Stimulated activated CD8-positive, alpha-beta memory T cell treated with anti-CD3 and anti-CD28 coated beads, Interleukin-4, amount 100 ng/mL, for 48 hours (primary cell): Measurements from ENCODE around the gene RB1.
"Not testable (repeated sequence)": the region's sequence is repeated elsewhere in the genome, so short reads cannot be mapped to it uniquely, and the experiment has no call there.

Source experiments
- DNase-seq: peaks from one replicate; pipeline ENCODE4 v3.0.0-alpha.2; 2020

The RB1 gene

GRCh38 chr13:48299591-48299990 lies 4.0 kb upstream of the RB1 start:
- no peak for DNase-seq

- DNase-seq = no peak
Measured at GRCh38 chr13:48302871-48303358, 636 bp upstream of the RB1 start.

- peak; percentile 44 for DNase-seq
Measured at GRCh38 chr13:48304143-48304876, 759 bp downstream of the RB1 start.

GRCh38 chr13:48311223-48311622 lies 7.7 kb downstream of the RB1 start:
- DNase-seq = no peak

- DNase-seq = no peak
Measured at GRCh38 chr13:48315969-48316650, 12.6 kb downstream of the RB1 start.

- no peak for DNase-seq
Measured at GRCh38 chr13:48316826-48317510, 13.4 kb downstream of the RB1 start.

- DNase-seq = peak; percentile 25
Measured at GRCh38 chr13:48317511-48318376, 14.2 kb downstream of the RB1 start.

- DNase-seq = no peak
Measured at GRCh38 chr13:48318377-48318811, 14.8 kb downstream of the RB1 start.

- peak; percentile 29 for DNase-seq
Measured at GRCh38 chr13:48318821-48319511, 15.4 kb downstream of the RB1 start.

- DNase-seq = peak; percentile 38
Measured at GRCh38 chr13:48319531-48320398, 16.2 kb downstream of the RB1 start.

GRCh38 chr13:48320399-48320790 lies 16.8 kb downstream of the RB1 start:
- DNase-seq = no peak

- DNase-seq = no peak
Measured at GRCh38 chr13:48320891-48321510, 17.4 kb downstream of the RB1 start.

- no peak for DNase-seq
Measured at GRCh38 chr13:48322294-48322693, 18.7 kb downstream of the RB1 start.

- no peak for DNase-seq
Measured at GRCh38 chr13:48333976-48334375, 30.4 kb downstream of the RB1 start.

- no peak for DNase-seq
Measured at GRCh38 chr13:48334534-48335127, 31.1 kb downstream of the RB1 start.

GRCh38 chr13:48339198-48339597 lies 35.6 kb downstream of the RB1 start:
- DNase-seq = not testable (repeated sequence)

- DNase-seq = no peak
Measured at GRCh38 chr13:48344264-48344663, 40.7 kb downstream of the RB1 start.

- no peak for DNase-seq
Measured at GRCh38 chr13:48346583-48346982, 43.0 kb downstream of the RB1 start.

- DNase-seq = no peak
Measured at GRCh38 chr13:48349525-48349924, 46.0 kb downstream of the RB1 start.

GRCh38 chr13:48353590-48353989 lies 50.0 kb downstream of the RB1 start:
- no peak for DNase-seq
